ENCODE data around the gene CNTNAP5.

Gene CNTNAP5

GRCh38 chr2:124798551-124798950, 773.5 kb downstream of the CNTNAP5 start:
- TF ChIP-seq CTCF (IDR thresholded peaks at IDR 0.05), result no peak
- Histone ChIP-seq H3K9ac (no peak overlapping the region), H3K27me3 (ENCODE audit: control insufficient read depth, insufficient read depth, low read length) (no peaks in the 10 kb centered on the region), H3K4me1 (no peaks in the 10 kb centered on the region), H3K79me2 (no peaks in the 10 kb centered on the region), H2AFZ (no peak overlapping the region), H3K4me2 (ENCODE audit: low read length) (no peak overlapping the region), H3K36me3 (ENCODE audit: control insufficient read depth, insufficient read depth, low read length) (no peaks in the 10 kb centered on the region), H3K27ac (no peak overlapping the region), H3K4me3 (ENCODE audit: low read depth, low read length) (no peak overlapping the region), H3K9me3 (ENCODE audit: control insufficient read depth, low read length) (no peaks in the 10 kb centered on the region)

GRCh38 chr2:124804014-124804940, 779.2 kb downstream of the CNTNAP5 start:
- no peaks in the 10 kb centered on the region for H3K79me2 ChIP-seq
- no peak overlapping the region for H3K4me2 ChIP-seq (ENCODE audit: low read length)
- no peak overlapping the region for H3K9ac ChIP-seq
- H3K36me3 ChIP-seq (ENCODE audit: control insufficient read depth, insufficient read depth, low read length), result no peaks in the 10 kb centered on the region
- no peak overlapping the region for H3K27ac ChIP-seq
- TF ChIP-seq CTCF (IDR thresholded peaks at IDR 0.05), result no peak
- no peak overlapping the region for H2AFZ ChIP-seq
- no peak overlapping the region for H3K4me3 ChIP-seq (ENCODE audit: low read depth, low read length)
- no peaks in the 10 kb centered on the region for H3K9me3 ChIP-seq (ENCODE audit: control insufficient read depth, low read length)
- no peaks in the 10 kb centered on the region for H3K27me3 ChIP-seq (ENCODE audit: control insufficient read depth, insufficient read depth, low read length)
- H3K4me1 ChIP-seq, result no peaks in the 10 kb centered on the region

- no peaks in the 10 kb centered on the region for H3K4me1 ChIP-seq
- H3K36me3 ChIP-seq (ENCODE audit: control insufficient read depth, insufficient read depth, low read length), result no peaks in the 10 kb centered on the region
- H3K27me3 ChIP-seq (ENCODE audit: control insufficient read depth, insufficient read depth, low read length), result no peaks in the 10 kb centered on the region
- no peak overlapping the region for H3K4me3 ChIP-seq (ENCODE audit: low read depth, low read length)
- no peak overlapping the region for H3K9ac ChIP-seq
- H3K4me2 ChIP-seq (ENCODE audit: low read length), result no peak overlapping the region
- H3K27ac ChIP-seq, result no peak overlapping the region
- TF ChIP-seq CTCF (IDR thresholded peaks at IDR 0.05), result no peak
- H3K79me2 ChIP-seq, result no peaks in the 10 kb centered on the region
- no peaks in the 10 kb centered on the region for H3K9me3 ChIP-seq (ENCODE audit: control insufficient read depth, low read length)
- H2AFZ ChIP-seq, result no peak overlapping the region
These were observed 780.0 kb downstream of the CNTNAP5 start for GRCh38 chr2:124805060-124805459.

GRCh38 chr2:124810132-124810531, 785.0 kb downstream of the CNTNAP5 start:
- TF ChIP-seq CTCF (IDR thresholded peaks at IDR 0.05), result no peak
- Histone ChIP-seq H3K9ac (no peak overlapping the region), H3K4me2 (ENCODE audit: low read length) (no peak overlapping the region), H3K27me3 (ENCODE audit: control insufficient read depth, insufficient read depth, low read length) (no peaks in the 10 kb centered on the region), H3K36me3 (ENCODE audit: control insufficient read depth, insufficient read depth, low read length) (no peaks in the 10 kb centered on the region), H3K9me3 (ENCODE audit: control insufficient read depth, low read length) (no peaks in the 10 kb centered on the region), H3K27ac (no peak overlapping the region), H3K4me1 (no peaks in the 10 kb centered on the region), H3K79me2 (no peaks in the 10 kb centered on the region), H3K4me3 (ENCODE audit: low read depth, low read length) (no peak overlapping the region), H2AFZ (no peak overlapping the region)
